Measurements from ENCODE around the gene ETV7.

DNA sequence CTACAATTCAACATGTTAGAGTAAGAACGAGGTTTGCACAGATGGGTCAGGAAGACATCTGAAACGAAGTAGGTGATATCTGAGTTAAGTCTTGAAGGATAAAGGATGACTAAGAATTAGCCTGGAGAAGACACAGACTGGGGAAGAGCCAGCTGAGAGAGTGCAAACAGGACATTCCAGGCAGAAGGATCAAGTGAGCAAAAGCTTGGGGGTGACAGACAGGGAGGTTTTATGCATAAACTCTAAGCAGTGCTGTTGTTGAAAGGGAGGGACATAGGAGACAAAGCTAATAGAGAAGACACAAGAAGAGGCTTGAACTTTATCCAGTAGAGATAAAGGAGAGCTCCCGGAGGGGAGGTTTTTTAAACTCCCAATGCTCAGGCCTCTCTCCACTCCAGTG, 15.0 kb upstream of the ETV7 start:
- TF ChIP-seq, protein P1, sequence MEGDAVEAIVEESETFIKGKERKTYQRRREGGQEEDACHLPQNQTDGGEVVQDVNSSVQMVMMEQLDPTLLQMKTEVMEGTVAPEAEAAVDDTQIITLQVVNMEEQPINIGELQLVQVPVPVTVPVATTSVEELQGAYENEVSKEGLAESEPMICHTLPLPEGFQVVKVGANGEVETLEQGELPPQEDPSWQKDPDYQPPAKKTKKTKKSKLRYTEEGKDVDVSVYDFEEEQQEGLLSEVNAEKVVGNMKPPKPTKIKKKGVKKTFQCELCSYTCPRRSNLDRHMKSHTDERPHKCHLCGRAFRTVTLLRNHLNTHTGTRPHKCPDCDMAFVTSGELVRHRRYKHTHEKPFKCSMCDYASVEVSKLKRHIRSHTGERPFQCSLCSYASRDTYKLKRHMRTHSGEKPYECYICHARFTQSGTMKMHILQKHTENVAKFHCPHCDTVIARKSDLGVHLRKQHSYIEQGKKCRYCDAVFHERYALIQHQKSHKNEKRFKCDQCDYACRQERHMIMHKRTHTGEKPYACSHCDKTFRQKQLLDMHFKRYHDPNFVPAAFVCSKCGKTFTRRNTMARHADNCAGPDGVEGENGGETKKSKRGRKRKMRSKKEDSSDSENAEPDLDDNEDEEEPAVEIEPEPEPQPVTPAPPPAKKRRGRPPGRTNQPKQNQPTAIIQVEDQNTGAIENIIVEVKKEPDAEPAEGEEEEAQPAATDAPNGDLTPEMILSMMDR (conservative IDR thresholded peaks at IDR 0.05; ENCODE audit: low read depth, low read length), result no peak
- no peak for TF ChIP-seq EZH2 (IDR thresholded peaks at IDR 0.05; ENCODE audit: borderline replicate concordance, low read depth, low read length, poor library complexity, severe bottlenecking)

Measured in A673 (cell line).